Activated effector memory CD4-positive, alpha-beta T cell treated with anti-CD3 and anti-CD28 coated beads, Interleukin-2, amount 50 U/mL, for 16 hours (primary cell): Measurements from ENCODE around the gene CYSTM1.

Experiments used
- DNase-seq: peaks from one replicate; pipeline ENCODE4 v3.0.0-alpha.2; 2020

CYSTM1 gene

DNA sequence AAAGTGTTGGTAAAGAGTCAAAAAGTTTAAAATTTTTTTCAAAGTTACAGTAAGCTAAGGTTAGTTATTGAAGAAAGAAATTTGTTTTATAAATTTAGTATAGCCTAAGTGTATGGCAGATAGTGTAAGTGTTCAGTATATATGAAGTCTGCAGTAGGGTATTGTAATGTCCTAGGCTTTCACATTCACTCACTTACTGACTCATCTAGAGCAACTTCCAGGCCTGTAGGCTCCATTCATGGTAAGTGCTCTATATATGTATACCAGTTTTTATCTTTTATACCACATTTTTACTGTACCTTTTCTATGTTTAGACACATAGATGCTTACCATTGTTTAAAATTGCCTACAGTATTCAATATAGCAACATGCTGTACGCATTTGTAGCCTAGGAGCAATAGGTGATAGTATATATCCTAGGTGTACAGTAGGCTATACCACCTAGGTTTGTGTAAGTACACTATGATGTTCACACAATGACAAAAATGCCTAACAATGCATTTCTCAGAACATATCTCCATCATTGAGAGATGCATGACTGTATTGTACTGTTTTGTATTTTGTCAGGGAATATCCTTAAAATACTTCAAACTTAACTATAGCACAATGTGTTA is 38.5 kb downstream of the CYSTM1 start:
- DNase-seq = no peak

DNA sequence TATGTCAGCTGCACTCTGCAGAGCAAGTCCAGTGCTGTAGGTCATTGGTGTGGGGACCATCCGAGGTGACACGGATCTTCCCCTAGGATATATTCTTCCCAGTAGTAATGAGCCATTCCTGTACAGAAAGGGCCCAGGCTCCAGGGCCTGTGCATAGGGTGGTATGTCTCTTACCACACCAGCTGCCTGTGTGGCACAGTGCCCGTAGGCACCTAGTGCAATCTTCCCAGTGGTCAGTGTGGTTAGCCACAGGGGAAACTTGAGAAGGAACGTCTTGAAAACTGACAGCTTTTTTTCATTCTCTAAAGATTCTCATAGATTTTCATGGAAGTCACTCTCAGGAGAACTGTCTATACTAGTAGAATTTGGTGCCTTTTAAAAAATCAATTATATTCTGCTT is 39.8 kb downstream of the CYSTM1 start:
- no peak for DNase-seq

DNA sequence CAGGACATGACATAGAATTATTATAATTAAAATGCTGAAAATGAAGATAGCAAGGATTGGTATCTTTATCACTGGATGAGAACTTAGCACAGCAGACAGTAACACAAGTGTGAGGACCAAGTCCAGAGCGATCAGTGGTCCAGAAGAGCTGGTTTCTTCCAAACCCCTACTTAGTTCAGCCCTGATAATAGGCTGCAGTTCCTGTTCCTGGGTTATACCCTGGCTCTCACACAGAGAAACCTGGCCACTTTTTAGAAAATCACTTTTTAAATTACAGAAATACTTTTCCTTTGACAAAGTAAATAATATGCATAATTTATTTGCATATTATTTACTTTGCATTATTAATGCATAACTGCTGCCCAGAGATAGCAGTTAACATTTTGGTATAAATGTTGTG is 40.3 kb downstream of the CYSTM1 start:
- no peak for DNase-seq

DNA sequence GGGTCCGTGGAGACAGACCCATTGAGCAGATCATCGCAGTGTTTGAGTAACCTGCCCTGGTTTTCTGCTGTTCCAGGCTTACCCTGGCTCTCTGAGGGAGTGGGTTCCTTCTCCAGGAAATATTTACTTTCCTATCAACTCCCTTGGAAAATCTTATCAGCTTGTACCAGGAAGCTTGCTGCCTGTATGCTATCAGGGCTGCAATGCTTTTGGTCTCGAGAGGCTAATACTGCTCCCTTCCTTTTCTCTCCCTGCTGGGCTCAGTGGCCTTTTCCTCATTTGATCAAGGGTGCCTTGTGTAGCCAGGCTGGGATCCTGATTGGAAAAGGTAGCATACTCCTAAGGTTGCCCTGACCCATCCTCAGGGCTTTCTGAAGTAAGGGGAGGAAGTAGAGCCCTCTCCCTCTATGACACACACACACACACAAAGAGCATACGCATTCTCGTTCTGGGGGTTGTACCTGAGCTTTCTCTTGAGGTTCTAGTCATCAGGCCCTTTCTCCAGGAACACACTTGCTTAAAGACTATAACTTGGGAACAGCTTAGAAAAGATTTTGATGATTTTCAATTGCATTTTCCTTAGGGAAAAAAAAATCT is 41.6 kb downstream of the CYSTM1 start:
- DNase-seq = no peak

DNA sequence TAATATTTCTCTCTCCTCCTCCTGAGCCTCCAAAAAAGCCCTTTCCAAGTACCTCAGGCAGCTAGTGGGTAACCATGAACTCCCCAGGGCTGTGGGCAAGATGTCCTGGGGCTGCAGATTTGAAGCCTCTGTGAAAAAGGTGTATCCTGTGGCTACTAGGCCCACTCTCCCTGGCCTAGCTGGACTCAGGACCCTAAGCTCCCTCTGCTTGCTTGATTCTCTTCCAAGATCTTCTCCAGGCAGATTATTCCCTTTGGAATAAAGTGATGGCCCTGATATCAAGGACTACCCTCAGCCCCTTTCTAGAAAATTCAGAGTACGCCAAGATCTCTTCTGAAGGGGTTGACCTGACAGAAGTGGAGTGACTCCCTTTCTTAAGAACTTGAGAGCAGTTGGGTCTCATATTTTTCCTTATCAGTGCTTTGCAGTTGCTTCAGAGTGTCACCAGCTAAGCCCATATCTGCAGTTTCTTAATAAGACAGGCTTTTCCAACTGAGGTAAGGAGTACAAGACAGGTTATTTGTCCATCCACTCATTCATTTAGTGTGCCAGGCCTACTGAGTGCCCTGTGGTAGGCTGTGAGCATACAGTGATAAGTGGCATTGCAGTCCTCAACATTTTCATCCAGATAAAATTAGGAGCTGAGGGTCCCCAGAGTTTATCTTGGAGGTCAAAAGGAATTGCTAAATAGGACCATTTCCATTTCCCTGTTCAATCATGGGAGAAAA is 42.5 kb downstream of the CYSTM1 start:
- DNase-seq = no peak

DNA sequence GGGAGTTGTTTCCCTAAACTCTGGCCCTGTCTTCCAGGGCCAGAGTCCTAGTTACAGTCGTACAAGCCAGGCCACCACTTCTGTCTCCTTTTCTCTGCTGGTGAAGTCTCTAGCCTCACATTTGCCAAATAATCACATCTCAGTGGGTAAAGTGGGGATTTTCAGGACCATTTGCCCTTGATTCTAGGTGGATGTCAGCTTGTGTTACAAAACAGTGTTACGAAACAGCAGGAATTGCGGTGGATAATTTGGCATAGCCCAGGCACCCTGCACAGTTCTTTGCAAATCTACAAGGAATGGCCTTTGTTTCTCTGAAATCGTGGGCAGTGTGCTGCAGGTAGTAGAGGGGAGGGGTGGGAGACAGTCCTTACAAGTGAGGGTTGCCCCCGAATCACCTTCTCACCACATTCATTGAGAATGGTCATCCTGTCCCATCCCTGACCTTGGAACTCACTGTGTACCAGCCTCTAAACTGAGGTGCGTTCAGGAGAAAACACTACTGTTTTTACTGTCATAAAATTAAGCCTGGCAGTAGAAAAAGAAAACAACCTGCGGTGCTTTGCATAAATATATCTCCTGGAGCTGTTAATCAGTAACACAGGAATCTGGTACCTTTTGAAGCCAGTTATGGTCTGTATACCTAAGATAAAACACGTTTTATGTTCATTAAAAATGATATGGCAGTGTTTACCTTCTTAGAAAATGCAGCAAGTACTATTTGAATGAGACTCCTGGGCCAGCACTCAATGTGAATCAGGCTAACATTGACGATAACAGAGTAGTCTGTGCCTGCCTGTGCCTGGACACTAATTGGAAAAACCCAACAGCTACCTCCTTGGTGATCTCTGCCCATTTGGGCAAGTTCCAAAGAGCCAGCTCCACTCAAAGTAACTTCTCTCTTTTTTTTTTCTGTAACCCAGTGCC is 44.3 kb downstream of the CYSTM1 start:
- DNase-seq = no peak

DNA sequence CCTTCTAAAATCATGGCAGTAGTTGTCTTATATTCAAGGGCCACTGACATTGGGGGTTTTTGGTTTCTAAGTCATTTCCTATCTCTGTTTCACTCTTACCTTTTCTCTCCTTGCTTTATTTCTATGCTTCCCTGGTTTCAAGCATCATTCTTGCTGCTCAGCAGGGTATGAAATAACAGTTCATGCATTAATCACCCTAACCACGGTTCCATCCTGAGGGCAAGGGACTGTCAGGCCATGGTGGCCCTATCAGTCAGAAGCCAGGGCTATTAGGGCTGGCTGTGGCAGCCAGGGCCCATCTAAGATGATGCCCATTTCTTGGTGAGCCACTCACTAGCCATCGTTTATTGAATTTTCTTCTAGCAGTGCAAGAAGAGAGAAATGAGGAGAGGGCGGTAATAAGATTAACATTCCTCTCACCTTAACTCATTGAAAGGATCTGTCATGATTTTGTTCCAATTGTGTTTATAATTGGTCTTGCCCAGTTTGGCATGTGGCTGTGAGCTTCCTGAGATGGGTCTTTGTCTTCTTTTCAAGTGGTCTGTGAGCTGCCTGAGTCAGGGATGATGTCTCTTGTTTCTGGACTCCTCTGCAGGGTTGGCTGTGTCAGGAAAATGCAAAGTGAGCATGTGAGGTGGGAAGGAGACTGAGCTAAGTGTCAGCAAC is 45.2 kb downstream of the CYSTM1 start:
- DNase-seq = no peak

DNA sequence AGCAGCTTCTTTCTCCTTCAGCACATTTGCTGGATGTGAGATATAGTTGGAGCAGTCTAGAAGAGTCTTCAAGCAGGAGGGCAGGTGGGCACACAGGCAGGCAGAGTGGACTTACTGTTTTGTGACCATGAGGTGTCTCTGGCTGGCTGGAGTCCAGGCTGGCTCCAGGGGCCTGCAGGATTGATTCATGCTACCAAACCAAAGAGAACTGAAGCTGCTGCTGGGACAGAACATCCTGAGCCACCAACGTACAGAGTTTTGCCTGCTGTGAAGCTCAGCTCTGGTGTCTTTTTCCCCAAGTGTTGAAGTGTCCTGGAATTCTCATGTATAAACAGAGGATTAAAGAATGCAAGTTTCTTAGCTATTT is 45.7 kb downstream of the CYSTM1 start:
- no peak for DNase-seq

DNA sequence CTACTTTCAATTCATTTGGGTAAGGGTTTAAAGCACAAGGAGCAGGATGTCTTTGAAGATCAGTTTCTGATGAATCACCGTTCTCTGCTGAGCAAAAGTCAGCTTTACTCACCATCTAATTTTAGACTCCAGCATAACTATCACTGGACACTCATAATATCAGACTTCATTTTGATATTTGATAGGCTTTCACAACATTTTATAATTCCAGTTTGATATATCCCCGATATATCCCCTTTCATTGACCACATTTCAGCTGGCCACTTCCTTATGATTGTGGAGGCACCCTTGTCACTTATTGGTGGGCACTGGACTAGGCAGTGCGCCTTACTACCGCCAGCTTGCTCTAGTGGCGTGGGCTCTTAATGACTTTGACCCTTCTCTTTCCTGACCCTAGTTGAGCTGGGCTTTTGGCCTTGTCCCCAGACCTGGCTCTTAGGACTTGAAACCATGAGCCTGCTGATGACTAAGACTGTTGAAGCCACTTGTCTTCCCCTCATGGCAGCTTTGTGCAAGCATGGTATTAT is 46.8 kb downstream of the CYSTM1 start:
- DNase-seq = no peak

DNA sequence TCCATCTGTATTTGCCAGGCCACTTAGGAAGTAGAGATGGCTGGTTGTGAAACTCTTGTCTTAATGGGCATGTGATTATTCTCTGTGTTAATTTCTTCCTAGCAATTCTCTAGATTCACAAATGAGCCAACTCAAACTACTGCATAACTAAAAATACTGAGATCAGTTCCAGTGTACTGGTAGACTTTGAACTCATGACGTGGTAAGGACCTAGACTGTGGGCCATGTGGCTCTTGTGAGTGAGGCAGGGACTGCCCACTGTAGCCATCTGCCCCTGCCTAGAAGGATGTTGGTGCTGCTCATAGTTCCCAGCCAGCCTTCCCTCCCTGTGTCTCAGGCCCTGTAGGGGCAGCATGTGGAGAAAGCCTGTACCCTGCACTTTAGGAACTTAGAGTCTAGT is 47.4 kb downstream of the CYSTM1 start:
- DNase-seq = no peak

DNA sequence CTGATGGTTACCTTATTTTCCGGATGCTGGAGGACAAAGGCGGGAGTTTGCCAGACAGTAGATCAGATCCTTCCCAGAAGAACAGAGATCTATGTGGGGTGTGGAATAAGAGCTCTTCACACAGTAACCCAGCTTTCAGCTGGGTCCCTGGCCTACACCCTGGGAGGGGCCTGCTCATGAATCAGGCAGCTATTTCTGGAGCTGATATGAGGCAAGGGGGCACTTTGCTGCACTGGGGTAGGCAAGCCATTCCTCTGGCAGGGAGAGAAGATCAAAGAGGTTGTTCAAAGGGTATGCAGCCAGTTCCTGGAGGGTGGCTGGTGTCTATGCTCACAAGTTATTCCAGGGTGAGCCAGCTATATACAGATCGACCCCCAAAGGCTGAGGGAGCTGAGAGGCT is 48.6 kb downstream of the CYSTM1 start:
- no peak for DNase-seq

DNA sequence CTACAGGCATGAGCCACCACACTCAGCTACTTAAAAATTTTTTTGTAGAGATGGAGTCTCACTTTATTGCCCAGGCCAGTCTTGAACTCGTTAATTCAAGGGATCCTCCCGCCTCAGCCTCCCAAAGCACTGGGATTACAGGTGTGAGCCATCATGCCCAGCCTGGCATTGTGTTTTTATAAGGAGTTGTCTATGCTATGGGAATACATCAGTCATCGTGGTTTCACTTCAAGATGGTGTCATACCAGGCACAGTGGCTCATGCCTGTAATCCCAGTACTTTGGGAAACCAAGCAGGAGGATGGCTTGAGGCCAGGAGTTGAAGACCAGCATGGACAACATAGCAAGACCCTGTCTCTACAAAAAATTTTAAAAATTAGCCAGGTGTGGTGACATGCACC is 49.7 kb downstream of the CYSTM1 start:
- no peak for DNase-seq

DNA sequence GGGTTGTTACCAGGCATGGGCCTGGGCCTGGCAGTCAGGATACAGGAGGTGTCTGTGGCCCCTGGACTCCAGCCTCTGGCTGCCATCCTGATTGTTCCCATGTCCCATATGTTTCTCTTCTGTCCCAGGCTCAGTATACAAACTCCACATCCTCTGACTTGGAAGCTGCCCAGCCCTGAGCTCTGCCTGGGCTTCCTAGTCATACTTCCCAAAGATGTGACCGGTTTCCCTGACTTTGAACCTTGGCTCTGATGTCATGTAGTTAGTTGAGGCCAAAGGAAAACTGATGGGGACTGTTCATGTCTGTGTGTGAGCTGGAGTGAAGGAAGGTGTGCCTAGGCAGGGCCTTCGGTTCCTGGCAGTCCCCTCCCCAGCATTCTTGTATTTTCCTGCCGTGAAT is 50.4 kb downstream of the CYSTM1 start:
- no peak for DNase-seq

DNA sequence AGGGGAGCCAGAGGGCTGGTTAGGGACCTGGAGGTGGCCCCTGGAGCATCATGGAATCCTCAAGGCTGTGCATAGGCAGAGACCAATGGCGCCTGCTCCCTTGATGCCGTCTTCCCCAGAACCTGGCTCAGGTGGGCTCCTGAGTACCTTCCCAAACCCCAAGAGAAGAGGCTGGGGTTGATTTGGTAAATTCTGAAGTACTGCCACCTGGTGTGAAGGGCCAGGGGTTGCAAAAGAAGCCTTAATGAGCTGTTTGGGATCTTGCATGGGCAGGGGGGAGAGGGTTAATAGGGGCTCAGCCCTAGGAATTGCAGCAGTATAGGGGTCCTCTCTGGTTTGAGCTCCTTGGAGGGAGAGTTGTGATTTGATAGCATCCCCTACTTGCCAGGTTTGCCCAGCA is 52.1 kb downstream of the CYSTM1 start:
- DNase-seq = no peak

DNA sequence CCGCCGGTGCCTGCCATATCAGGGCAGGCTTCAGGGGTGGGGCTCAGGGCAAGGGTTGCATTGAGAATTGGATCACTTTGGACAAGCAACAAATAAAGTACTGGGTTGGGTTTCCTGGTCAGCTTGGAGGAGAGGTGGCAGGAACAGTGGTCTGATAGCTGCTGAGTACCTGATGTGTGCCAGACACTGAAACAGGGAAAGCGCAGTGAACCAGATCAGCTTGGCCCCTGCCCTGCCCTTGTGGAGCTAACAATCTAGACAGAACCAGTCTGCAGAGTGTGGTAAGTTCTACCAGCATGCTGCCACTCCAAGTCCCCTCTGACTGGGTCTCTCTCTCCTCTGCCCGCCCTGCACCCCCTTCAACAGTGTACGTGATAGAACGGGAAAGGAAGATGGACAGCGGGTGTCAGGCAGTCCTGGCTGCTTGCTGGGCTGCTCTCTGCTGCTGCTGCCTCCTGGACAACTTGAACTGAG is 53.4 kb downstream of the CYSTM1 start:
- no peak for DNase-seq

DNA sequence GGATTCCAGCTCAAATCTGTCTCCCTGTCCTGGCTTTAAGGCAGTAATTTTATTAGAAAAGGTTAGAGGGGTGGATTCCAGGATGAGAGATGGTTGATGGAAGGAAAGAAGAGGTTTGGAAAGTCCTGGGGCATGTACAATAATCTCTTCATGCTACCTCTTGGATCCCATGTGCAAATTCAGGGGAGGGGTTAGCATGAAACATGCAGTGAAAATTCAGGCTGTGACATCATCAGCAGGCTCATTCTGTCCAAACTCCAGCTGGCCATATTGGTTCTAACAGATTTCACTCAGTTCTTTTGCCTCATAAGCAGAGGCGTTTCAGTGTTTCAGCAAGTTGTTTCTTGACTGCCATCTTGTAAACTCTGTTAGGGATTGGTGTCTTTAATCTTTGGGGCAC is 55.4 kb downstream of the CYSTM1 start:
- no peak for DNase-seq

DNA sequence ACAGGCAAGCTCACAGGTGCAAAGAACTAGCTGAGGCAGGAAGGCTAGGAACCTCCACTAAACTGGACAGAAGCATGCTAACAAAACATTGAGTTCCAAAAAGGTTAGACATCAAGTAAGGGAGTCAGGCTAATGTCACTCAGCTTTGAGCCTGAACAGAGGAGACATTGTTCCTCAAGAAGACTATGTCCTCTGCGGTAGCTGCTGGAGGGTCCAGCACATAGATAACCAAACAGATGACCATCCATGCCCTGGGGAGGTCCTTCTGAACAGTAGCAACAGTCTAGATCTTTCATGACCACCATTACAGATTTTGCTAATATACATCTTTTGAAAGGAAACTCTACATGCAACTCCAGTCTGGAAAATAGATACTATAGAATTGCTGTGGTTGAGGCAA is 57.7 kb downstream of the CYSTM1 start:
- DNase-seq = no peak

DNA sequence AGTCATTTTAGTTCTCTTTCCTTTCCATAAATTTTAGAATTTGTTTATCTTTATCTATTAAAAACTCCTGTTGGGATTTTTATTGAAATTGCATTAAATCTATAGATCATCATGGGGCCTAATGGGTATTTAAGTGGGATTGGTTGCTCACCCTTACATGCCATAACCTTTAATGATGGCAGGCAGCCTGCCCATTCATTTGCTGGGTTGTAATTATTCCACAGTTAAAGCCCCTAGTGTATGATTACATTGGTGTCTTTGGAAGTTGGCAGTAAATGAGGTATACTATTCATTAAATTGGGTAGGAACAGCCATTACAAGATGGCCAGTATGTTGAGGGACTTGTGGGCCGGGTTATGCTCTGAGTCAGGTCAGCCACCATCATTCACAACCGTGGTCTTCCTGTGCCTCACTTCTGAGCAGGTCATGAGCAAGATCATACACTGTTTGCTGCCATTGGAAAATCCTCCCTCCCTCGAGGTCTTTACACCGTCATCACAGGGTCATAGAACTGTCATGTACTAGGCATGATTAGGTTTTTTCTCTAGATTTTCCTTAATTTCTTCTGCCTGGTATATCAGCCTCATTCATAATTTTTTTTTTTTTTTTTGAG is 59.5 kb downstream of the CYSTM1 start:
- DNase-seq = no peak

DNA sequence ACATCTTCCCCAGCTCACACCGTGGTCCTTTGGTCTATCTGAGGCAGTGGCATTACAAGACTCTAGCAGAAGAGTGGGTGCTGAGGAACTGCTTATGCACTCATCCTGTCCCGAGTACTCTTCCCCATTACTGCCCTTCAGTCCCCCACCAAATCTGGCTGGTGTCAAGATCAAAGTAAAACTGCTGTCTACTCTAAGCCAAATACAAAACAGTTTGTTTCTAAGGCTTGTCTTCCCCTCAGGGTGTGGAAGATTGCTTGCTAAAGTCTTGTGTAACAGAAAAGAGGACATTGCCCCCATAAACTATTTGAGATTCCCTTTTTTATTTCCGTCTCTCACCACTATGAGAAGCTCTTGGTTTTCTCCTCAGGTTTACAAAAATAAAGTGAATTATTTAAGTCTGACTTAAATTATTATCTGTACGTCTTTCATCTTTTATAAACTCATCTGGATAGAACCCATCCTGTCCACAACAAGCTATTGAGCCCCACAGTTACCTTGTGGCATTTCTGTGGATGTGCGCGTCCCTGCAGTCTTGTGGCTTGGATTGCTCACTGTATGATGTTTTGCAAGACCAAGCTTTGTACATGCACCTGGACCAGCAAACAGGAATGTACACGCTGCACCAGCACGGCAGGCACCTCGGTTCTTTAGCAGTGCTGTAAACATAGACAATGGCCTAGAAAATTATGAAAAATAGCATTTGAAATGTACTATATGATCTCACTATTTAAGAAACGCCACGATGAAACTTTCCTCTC is 61.0 kb downstream of the CYSTM1 start:
- no peak for DNase-seq

DNA sequence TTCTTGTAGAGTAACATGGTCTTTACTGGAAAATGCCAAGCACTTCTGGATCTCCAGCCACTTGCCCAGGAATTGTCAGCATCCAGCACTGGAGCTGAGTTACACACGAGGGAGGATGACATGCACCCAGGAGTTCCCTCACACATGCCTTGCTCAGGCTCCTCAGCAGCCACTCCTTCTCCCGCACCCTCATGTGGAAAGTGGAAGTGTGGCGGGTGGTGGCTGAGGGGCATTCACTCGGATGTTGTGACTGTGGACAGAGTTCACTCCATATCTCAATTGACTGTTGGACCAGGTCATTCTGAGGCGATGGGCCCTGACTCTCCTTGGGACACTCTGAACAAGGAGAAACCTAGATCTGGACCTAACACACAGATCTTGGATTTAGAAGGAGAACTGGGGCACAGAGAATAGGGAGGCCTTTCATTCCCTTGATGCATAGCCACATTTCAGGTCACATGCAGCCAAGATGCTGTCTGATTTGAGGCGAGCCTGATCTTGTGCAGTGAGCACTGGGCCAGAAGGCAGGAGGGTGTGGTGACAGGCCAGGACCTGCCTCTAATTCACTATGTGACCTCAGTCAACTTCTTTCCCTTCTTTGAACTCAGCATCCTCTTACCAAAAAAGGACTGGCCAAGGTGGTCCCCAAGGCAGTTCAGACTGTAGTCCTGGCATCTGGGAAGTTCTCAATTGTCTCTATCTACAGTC is 62.1 kb downstream of the CYSTM1 start:
- DNase-seq = no peak

DNA sequence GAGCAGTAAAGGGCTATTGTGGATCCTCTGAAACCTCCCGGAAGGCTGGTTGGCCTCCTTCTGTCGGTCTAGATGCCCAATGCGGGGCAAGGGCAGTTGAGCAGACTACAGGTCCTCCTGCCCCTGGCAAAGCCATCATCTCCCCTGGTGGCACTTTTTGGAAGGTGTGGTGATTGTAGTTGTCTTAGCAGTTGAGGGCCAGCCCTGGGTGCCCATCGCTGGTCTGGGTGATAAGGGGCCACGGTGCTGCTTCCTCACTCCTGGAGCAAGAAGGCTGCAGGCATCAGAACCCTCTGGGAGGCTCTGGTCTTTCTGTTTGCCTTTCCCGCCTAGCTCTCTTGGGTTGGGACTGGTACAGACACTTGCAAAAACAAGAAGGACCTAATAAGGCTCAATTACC is 63.8 kb downstream of the CYSTM1 start:
- no peak for DNase-seq
